H1 (cell line): ENCODE measurements around the gene HRH3. TPM values are rescaled to one million over a fixed set of nuclear protein-coding genes. Genes with fewer than 3 reads are reported as not detected.

Source experiments
- CTCF ChIA-PET: fragments of 300-600 bp; sonication (Branson Sonifier 250); formaldehyde crosslinking; loops from one replicate; lab custom pipeline; 2021; ENCODE audit not compliant: partially characterized antibody; lab: Charles Lee
- POLR2A ChIA-PET: fragments of 300-600 bp; sonication (Branson Sonifier 250); formaldehyde crosslinking; loops from one replicate; lab custom pipeline; 2021; ENCODE audit warnings: inconsistent platforms; ENCODE audit not compliant: partially characterized antibody; lab: Charles Lee
- DNase-seq, 2 experiments: peaks; one replicate each; pipeline versions ENCODE4 v3.0.0 to v3.0.0-alpha.2; 2010 to 2022; ENCODE audit warnings: low spot score in 2 of 2, low read depth in 1 of 2, mixed read lengths in 1 of 2
- FAIRE-seq: peaks from 2 replicates; lab custom pipeline; 2011; peaks lifted over from hg19 to GRCh38; lab: Jason Lieb, UNC
- H2AFZ ChIP-seq: 2 replicates; pipeline ENCODE4 v1.8.1; 2012; ENCODE audit warnings: low read length, inconsistent platforms
- H2AK5ac ChIP-seq: 2 replicates; pipeline ENCODE4 v1.6.1; 2013; ENCODE audit warnings: low read depth, low read length
- H2BK120ac ChIP-seq: replicated peaks from 2 replicates; pipeline ENCODE3; 2013; ENCODE audit warnings: low read depth, low read length, inconsistent platforms
- H2BK12ac ChIP-seq: 2 replicates; pipeline ENCODE4 v1.6.1; 2013; ENCODE audit warnings: low read depth, low read length
- H2BK15ac ChIP-seq: 2 replicates; pipeline ENCODE4 v1.6.1; 2013; ENCODE audit warnings: low read length
- H2BK20ac ChIP-seq: 2 replicates; pipeline ENCODE4 v1.6.1; 2013; ENCODE audit warnings: low read length
- H2BK5ac ChIP-seq: 2 replicates; pipeline ENCODE4 v1.6.1; 2013; ENCODE audit warnings: low read depth, low read length
- H3K14ac ChIP-seq: 2 replicates; pipeline ENCODE4 v1.6.1; 2013; ENCODE audit warnings: inconsistent platforms; ENCODE audit not compliant: insufficient read length
- H3K18ac ChIP-seq: 2 replicates; pipeline ENCODE4 v1.6.1; 2013; ENCODE audit warnings: low read length; ENCODE audit errors: extremely low read depth
- H3K23ac ChIP-seq: 2 replicates; pipeline ENCODE4 v1.6.1; 2013; ENCODE audit warnings: inconsistent platforms; ENCODE audit not compliant: insufficient read length
- H3K23me2 ChIP-seq: 2 replicates; pipeline ENCODE4 v1.6.1; 2013; ENCODE audit warnings: low read depth, low read length
- H3K27ac ChIP-seq: 2 replicates; pipeline ENCODE4 v1.6.1; 2011; ENCODE audit warnings: low read depth, low read length, inconsistent platforms
- H3K27me3 ChIP-seq, 4 experiments: replicated peaks in 1 of 4; 1 replicate in 1 of 4; 2 replicates in 3 of 4; pipeline versions ENCODE4 v1.6.1 to v1.8.1; 2011 to 2013; ENCODE audit warnings: low read length in 3 of 4, mild to moderate bottlenecking in 3 of 4, inconsistent platforms in 2 of 4, mixed read lengths in 2 of 4, moderate library complexity in 1 of 4; ENCODE audit not compliant: control insufficient read depth in 3 of 4, insufficient read depth in 3 of 4; ENCODE audit errors: extremely low read depth in 1 of 4
- H3K36me3 ChIP-seq, 4 experiments: 2 replicates each; pipeline versions ENCODE4 v1.6.1 to v1.8.1; 2011 to 2013; ENCODE audit warnings: mild to moderate bottlenecking in 4 of 4, low read length in 3 of 4, moderate library complexity in 2 of 4, control low read depth in 1 of 4, inconsistent platforms in 1 of 4; ENCODE audit not compliant: insufficient read depth in 4 of 4, control insufficient read depth in 2 of 4
- H3K4ac ChIP-seq: replicated peaks from 2 replicates; pipeline ENCODE3; 2013; ENCODE audit warnings: low read length, low read depth, mixed read lengths, inconsistent platforms; ENCODE audit not compliant: insufficient read length
- H3K4me1 ChIP-seq, 4 experiments: replicated peaks in 1 of 4; 1 replicate in 1 of 4; 2 replicates in 3 of 4; pipeline versions ENCODE4 v1.6.1 to v1.8.1; 2011 to 2013; ENCODE audit warnings: low read length in 3 of 4, inconsistent platforms in 2 of 4, mixed read lengths in 1 of 4; ENCODE audit not compliant: insufficient read depth in 4 of 4, control insufficient read depth in 3 of 4
- H3K4me2 ChIP-seq, 2 experiments: 2 replicates each; pipeline versions ENCODE4 v1.6.1 to v1.8.1; 2011 to 2013; ENCODE audit warnings: low read depth in 2 of 2, low read length in 2 of 2, control low read depth in 1 of 2, inconsistent platforms in 1 of 2, mild to moderate bottlenecking in 1 of 2; ENCODE audit not compliant: insufficient read depth in 1 of 2
- H3K4me3 ChIP-seq, 4 experiments: fragments of 200-600, 300-600 bp in 1 of 4; sonication (generic), shearing (Covaris generic), sonication (Bioruptor Twin) in 1 of 4; 2 replicates each; pipeline versions ENCODE4 v1.5.1 to v1.8.1; 2011 to 2016; ENCODE audit warnings: low read length in 4 of 4, low read depth in 3 of 4, control low read depth in 2 of 4, inconsistent platforms in 2 of 4, mild to moderate bottlenecking in 2 of 4, mixed read lengths in 1 of 4, moderate library complexity in 1 of 4; ENCODE audit not compliant: insufficient read depth in 2 of 4; ENCODE audit errors: extremely low read depth in 1 of 4
- H3K56ac ChIP-seq: replicated peaks from 2 replicates; pipeline ENCODE3; 2013; ENCODE audit warnings: low read depth, mild to moderate bottlenecking, mixed read lengths, low read length, inconsistent platforms; ENCODE audit not compliant: insufficient read length
- H3K79me1 ChIP-seq: 2 replicates; pipeline ENCODE4 v1.6.1; 2013; ENCODE audit warnings: low read depth, low read length, control low read depth
- H3K79me2 ChIP-seq, 2 experiments: 2 replicates each; pipeline versions ENCODE4 v1.6.1 to v1.8.1; 2012 to 2013; ENCODE audit warnings: low read length in 2 of 2, mild to moderate bottlenecking in 2 of 2, inconsistent platforms in 1 of 2; ENCODE audit not compliant: insufficient read depth in 2 of 2, control insufficient read depth in 1 of 2
- H3K9ac ChIP-seq, 4 experiments: replicated peaks in 1 of 4; 1 replicate in 1 of 4; 2 replicates in 3 of 4; pipeline versions ENCODE4 v1.6.1 to v1.8.1; 2011 to 2013; ENCODE audit warnings: low read depth in 3 of 4, low read length in 3 of 4, control low read depth in 2 of 4, mild to moderate bottlenecking in 2 of 4, moderate library complexity in 2 of 4, inconsistent platforms in 1 of 4; ENCODE audit errors: extremely low read depth in 1 of 4
- H3K9me3 ChIP-seq, 2 experiments: 2 replicates each; pipeline versions ENCODE4 v1.6.1 to v1.8.1; 2012 to 2013; ENCODE audit warnings: mild to moderate bottlenecking in 2 of 2, moderate library complexity in 2 of 2, control low read depth in 1 of 2, inconsistent platforms in 1 of 2, low read depth in 1 of 2, low read length in 1 of 2, mixed read lengths in 1 of 2; ENCODE audit not compliant: insufficient read depth in 2 of 2
- H4K20me1 ChIP-seq, 2 experiments: replicated peaks in 1 of 2; 2 replicates each; pipeline versions ENCODE3 to v1.8.1; 2011 to 2013; ENCODE audit warnings: inconsistent platforms in 2 of 2, low read length in 2 of 2, mild to moderate bottlenecking in 1 of 2; ENCODE audit not compliant: insufficient read depth in 2 of 2, control insufficient read depth in 1 of 2
- H4K5ac ChIP-seq: 2 replicates; pipeline ENCODE4 v1.6.1; 2013; ENCODE audit warnings: low read length, low read depth, mixed read lengths, inconsistent platforms; ENCODE audit not compliant: insufficient read length
- H4K8ac ChIP-seq: 2 replicates; pipeline ENCODE4 v1.8.0; 2013; ENCODE audit warnings: mild to moderate bottlenecking, moderate library complexity, low read length, inconsistent platforms; ENCODE audit not compliant: insufficient read depth; ENCODE audit errors: extremely low read depth
- H4K91ac ChIP-seq: replicated peaks from 2 replicates; pipeline ENCODE3; 2013; ENCODE audit warnings: low read length, mixed read lengths, inconsistent platforms; ENCODE audit not compliant: insufficient read length
- CHD2 ChIP-seq: IDR thresholded peaks from 2 replicates; pipeline ENCODE4 v1.6.1; 2012; ENCODE audit warnings: low read length, improper control_type of control experiment
- WGBS, 2 experiments: shearing (Covaris generic) in 1 of 2; methylation state at CpG; one replicate each; pipeline versions ENCODE4 v1.1.6 to v1.1.7; 2013 to 2015; ENCODE audit warnings: low lambda C conversion rate in 2 of 2, mixed read lengths in 2 of 2, inconsistent platforms in 1 of 2, low coverage in 1 of 2, missing lambda C conversion rate in 1 of 2; ENCODE audit not compliant: insufficient replicate concordance in 2 of 2, insufficient coverage in 1 of 2, insufficient read length in 1 of 2; ENCODE audit errors: extremely low coverage in 1 of 2, missing lambda C conversion rate in 1 of 2; 5-methylcytosine and 5-hydroxymethylcytosine counted together
- polyA plus RNA-seq, 7 experiments: library from polyadenylated mRNA; depleted of rRNA in 3 of 7; stranded (reverse) in 5 of 7; unstranded in 2 of 7; fragments of >200 nt in 5 of 7; fragments of 200-250 nt in 2 of 7; gene quantifications; 1 replicate in 5 of 7; 2 replicates in 1 of 7; 4 replicates in 1 of 7; pipeline versions ENCODE4 v1.2.1 to v1.2.3, GENCODE V29; 2011 to 2013; ENCODE audit warnings: missing spikeins in 2 of 7, mixed read lengths in 2 of 7
- total RNA-seq: library from RNA; stranded (reverse); fragmentation: NEBNext Ultra II Directional; extraction: Animal tissue kit (Norgen Biotek cat#: 25700); gene quantifications from 2 replicates; pipeline ENCODE4 v1.2.1, GENCODE V29; 2021

HRH3 gene
- total and polyA plus RNA-seq, 2 of the 8 experiments (the other 6 are each of a cell fraction or from before 2014, with no cell fraction given): 2.0 to 4.5 TPM

GRCh38 chr20:62198496-62198895 lies 21.6 kb downstream of the HRH3 start:
- Histone ChIP-seq H4K20me1 (peaks cover 0 to 2% of the 10 kb centered on the region in 2 experiments), H3K9me3 (no peaks in the 10 kb centered on the region), H3K27ac (no peak overlapping the region), H3K4me3 (no peak overlapping the region), H2BK5ac (no peak overlapping the region), H3K23ac (no peak overlapping the region), H4K5ac (no peak overlapping the region), H4K8ac (no peak overlapping the region), H2BK20ac (no peak overlapping the region), H3K27me3 (no peaks in the 10 kb centered on the region), H3K36me3 (peaks cover 0 to 23% (median 10%) of the 10 kb centered on the region in 4 experiments; a peak in 7 of 8 replicates), H3K4ac (no peak overlapping the region), H3K23me2 (no peaks in the 10 kb centered on the region), H3K18ac (no peak overlapping the region), H2AK5ac (no peak overlapping the region), H3K14ac (no peak overlapping the region), H4K91ac (no peak overlapping the region), H3K79me2 (no peaks in the 10 kb centered on the region), H2AFZ (no peak overlapping the region), H3K9ac (no peak overlapping the region), H3K56ac (no peak overlapping the region), H3K4me1 (no peaks in the 10 kb centered on the region), H2BK15ac (no peak overlapping the region), H2BK12ac (no peak overlapping the region), H2BK120ac (no peak overlapping the region), H3K4me2 (no peak overlapping the region), H3K79me1 (no peaks in the 10 kb centered on the region)
- ChIA-PET CTCF (interaction anchor here (1.0 to 2.5 kb wide), 4 partner anchors 10 to 170 kb away, joined by 3 to 9 read pairs (median 3); no protein-coding TSS in a partner anchor), POLR2A (interaction anchor here (1.2 kb wide), 1 partner anchor 67 kb away, joined by 3 read pairs; no protein-coding TSS in a partner anchor)
- no peak for TF ChIP-seq CHD2
- FAIRE-seq (no peak), DNase-seq (no peak)
- WGBS, 2 experiments: 98% methylated on average over 15 of the region's 17 CpGs; no CpG with 5 or more reads in 1 of the 2 experiments
